Esophagus muscularis mucosa (tissue), 4 donors: ENCODE measurements around the gene MAMDC2.

Experiments used
- EP300 ChIP-seq: sonication (generic); formaldehyde crosslinking; IDR thresholded peaks from one replicate; pipeline ENCODE4 v1.6.1; 2017; ENCODE audit warnings: antibody characterized with exemption
- POLR2A ChIP-seq: fragments of 450-650 bp; IDR thresholded peaks from one replicate; pipeline ENCODE4 v1.6.1; 2017; ENCODE audit warnings: antibody characterized with exemption, moderate library complexity, mild to moderate bottlenecking, low read depth
- POLR2AphosphoS5 ChIP-seq, 2 donors: sonication (generic); formaldehyde crosslinking; IDR thresholded peaks; one replicate each; pipeline ENCODE4 v1.6.1; 2017; ENCODE audit warnings: antibody characterized with exemption in 2 of 2
- TF ChIP-seq, protein P1 (sequence below), 3 experiments: fragments of 200-600 bp in 2 of 3; fragments of 450-650 bp in 1 of 3; sonication (generic) in 2 of 3; IDR thresholded peaks; one replicate each; pipeline ENCODE4 v1.5.1; 2017 to 2019; ENCODE audit warnings: antibody characterized with exemption in 3 of 3, mild to moderate bottlenecking in 2 of 3, moderate library complexity in 1 of 3

DNA sequence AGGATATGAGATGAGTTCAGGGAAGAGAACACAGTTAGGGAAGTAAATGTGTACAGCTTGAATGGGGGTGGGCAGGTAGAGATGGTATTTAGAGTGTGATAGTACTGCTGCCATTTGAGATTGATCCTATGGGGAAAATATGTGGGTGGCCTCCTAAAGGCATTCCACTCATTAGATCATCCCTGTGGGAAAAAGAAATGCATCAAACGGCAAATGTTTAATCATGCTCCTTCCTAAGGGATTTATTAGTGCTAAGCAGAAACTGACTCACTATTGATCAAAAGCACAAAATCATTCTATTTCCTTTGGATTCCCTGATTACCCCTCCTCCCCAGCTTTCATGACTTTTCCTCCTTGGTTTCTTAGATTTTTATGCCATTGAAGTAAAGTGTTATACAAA, 178.7 kb downstream of the MAMDC2 start:
- TF ChIP-seq POLR2AphosphoS5 (IDR thresholded peaks at IDR 0.05) (no peak), POLR2A (no peak), EP300 (no peak)
- TF ChIP-seq, protein P1, sequence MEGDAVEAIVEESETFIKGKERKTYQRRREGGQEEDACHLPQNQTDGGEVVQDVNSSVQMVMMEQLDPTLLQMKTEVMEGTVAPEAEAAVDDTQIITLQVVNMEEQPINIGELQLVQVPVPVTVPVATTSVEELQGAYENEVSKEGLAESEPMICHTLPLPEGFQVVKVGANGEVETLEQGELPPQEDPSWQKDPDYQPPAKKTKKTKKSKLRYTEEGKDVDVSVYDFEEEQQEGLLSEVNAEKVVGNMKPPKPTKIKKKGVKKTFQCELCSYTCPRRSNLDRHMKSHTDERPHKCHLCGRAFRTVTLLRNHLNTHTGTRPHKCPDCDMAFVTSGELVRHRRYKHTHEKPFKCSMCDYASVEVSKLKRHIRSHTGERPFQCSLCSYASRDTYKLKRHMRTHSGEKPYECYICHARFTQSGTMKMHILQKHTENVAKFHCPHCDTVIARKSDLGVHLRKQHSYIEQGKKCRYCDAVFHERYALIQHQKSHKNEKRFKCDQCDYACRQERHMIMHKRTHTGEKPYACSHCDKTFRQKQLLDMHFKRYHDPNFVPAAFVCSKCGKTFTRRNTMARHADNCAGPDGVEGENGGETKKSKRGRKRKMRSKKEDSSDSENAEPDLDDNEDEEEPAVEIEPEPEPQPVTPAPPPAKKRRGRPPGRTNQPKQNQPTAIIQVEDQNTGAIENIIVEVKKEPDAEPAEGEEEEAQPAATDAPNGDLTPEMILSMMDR (IDR thresholded peaks at IDR 0.05), result no peak
